ENCODE measurements around the gene PCSK4. TPM values are rescaled to one million over a fixed set of nuclear protein-coding genes. Genes with fewer than 3 reads are reported as not detected.
"Not testable (repeated sequence)": the region's sequence is repeated elsewhere in the genome, so short reads cannot be mapped to it uniquely, and the experiment has no call there.

Gene PCSK4
- total RNA-seq, 1 experiment from 2014 or later: 11.1 TPM

DNA sequence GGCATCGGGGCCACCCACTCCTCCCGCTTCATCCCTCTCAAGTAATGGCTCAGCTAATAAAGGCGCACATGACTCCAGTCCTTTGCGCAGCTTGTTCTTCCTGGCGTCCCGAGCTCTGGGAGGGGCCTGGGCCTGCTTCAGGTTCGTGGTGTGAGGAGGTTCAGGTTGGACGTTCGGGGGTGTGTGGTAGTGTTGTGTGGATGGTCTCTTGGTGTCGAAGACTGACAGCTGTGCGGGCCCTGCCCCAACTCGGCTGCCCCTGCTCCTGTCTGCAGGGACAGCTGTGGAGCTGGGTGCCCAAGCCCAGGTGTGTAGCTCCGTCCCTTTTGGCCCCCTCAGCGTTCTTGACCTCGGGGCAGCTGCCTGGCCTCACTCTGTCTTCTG is 49.7 kb downstream of the PCSK4 start:
- peak overlapping the region; percentile 98 for H3K9ac ChIP-seq (ENCODE audit: low read length)
- ChIA-PET POLR2A (no interaction called here), CTCF (no interaction called here), RAD21 (ENCODE audit: low non-redundant PET in 1 of 2, low total read pairs in 2 of 2, uncharacterized antibody in 2 of 2, unreplicated experiment in 2 of 2) (no interaction called here)
- DNase-seq (ENCODE audit: low read depth, low spot score) (no peak), ATAC-seq (no peak)
- BruUV-seq (replicated peaks): no TSS peak
- H3K27me3 ChIP-seq (ENCODE audit: insufficient read depth, low read length): no peaks in the 10 kb centered on the region
- peak overlapping the region in 1 of 2 experiments; percentile 7; a peak in 3 of 4 replicates for H3K4me3 ChIP-seq (replicated peaks in 1 of 2; ENCODE audit: low read depth in 1 of 2, low read length in 2 of 2)
- peaks cover 21% of the 10 kb centered on the region; the same call in 1 of the 2 replicates for H4K20me1 ChIP-seq (ENCODE audit: insufficient read depth)
- no peaks in the 10 kb centered on the region for H3K9me3 ChIP-seq (ENCODE audit: control insufficient read depth in 1 of 2, insufficient read depth in 1 of 2, low read depth in 1 of 2, low read length in 2 of 2)
- peaks cover 57 to 81% of the 10 kb centered on the region in 2 experiments for H3K4me1 ChIP-seq (ENCODE audit: control insufficient read depth in 1 of 2, insufficient read depth in 2 of 2, low read length in 2 of 2)
- H3K9me2 ChIP-seq (ENCODE audit: insufficient read depth): no peaks in the 10 kb centered on the region
- peaks cover 45% of the 10 kb centered on the region for H3K79me2 ChIP-seq (ENCODE audit: insufficient read depth, low read length)
- peak overlapping the region; percentile 93 for H3K4me2 ChIP-seq (ENCODE audit: low read length)
- no peak overlapping the region for H2AFZ ChIP-seq (ENCODE audit: low read depth, low read length, poor library complexity, severe bottlenecking)
- TF ChIP-seq POLR2AphosphoS5 (IDR thresholded peaks at IDR 0.05; ENCODE audit: low read depth, low read length) (0 out of 2 replicates have a peak, but pooled peaks have one; percentile 10), ZFX (IDR thresholded peaks at IDR 0.05) (no peak)
- H3K27ac ChIP-seq (ENCODE audit: low read depth, low read length): peak overlapping the region; percentile 82
- intact Hi-C loops (cut with micrococcal nuclease): no loop called here
- peaks cover 14 to 35% of the 10 kb centered on the region in 2 experiments for H3K36me3 ChIP-seq (ENCODE audit: control insufficient read depth in 1 of 2, insufficient read depth in 2 of 2, low read length in 2 of 2)

DNA sequence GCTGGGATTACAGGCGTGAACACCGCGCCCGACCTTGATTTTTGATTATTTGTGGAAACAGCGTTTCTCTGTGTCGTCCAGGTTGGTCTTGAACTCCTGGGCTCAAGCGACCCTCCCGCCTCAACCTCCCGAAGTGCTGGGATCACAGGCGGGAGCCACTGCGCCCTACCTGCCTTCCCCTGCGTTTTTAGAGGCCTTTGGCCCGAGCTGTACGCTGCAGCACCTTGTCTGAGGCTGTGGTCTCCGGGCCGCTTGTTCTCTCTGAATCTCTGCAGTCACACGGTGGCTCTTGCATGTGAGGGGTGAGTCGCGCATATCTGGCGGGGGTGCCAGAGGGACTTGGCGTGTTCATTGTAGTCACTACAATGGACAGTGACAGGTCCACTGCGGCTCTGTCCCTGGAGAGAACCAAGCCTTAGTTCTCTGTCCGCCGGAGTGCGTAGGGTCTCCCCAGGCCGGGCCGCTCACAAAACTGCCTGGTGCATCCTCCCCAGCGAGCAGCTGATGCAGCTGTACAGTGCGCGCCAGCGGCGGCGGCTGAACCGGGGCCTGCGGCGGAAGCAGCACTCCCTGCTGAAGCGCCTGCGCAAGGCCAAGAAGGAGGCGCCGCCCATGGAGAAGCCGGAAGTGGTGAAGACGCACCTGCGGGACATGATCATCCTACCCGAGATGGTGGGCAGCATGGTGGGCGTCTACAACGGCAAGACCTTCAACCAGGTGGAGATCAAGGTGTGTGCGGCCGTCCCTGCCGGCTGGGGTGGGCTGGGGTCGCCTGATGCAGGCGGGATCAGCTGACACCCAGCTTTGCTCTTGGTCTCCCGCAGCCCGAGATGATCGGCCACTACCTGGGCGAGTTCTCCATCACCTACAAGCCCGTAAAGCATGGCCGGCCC is 50.4 kb downstream of the PCSK4 start:
- H3K27me3 ChIP-seq (ENCODE audit: insufficient read depth, low read length); POLR2A ChIA-PET; ATAC-seq; DNase-seq (ENCODE audit: low read depth, low spot score); RAD21 ChIA-PET (ENCODE audit: low non-redundant PET in 1 of 2, low total read pairs in 2 of 2, uncharacterized antibody in 2 of 2, unreplicated experiment in 2 of 2); H2AFZ ChIP-seq (ENCODE audit: low read depth, low read length, poor library complexity, severe bottlenecking); H3K9me3 ChIP-seq (ENCODE audit: control insufficient read depth in 1 of 2, insufficient read depth in 1 of 2, low read depth in 1 of 2, low read length in 2 of 2); BruUV-seq (replicated peaks); intact Hi-C loops (cut with micrococcal nuclease); CTCF ChIA-PET; H3K9me2 ChIP-seq (ENCODE audit: insufficient read depth): not testable (repeated sequence)
- H3K36me3 ChIP-seq (ENCODE audit: control insufficient read depth in 1 of 2, insufficient read depth in 2 of 2, low read length in 2 of 2): peaks cover 18 to 35% of the 10 kb centered on the region in 2 experiments
- peaks cover 56 to 74% of the 10 kb centered on the region in 2 experiments for H3K4me1 ChIP-seq (ENCODE audit: control insufficient read depth in 1 of 2, insufficient read depth in 2 of 2, low read length in 2 of 2)
- H3K27ac ChIP-seq (ENCODE audit: low read depth, low read length): peak overlapping the region; percentile 82
- peaks cover 21% of the 10 kb centered on the region; the same call in 1 of the 2 replicates for H4K20me1 ChIP-seq (ENCODE audit: insufficient read depth)
- peak overlapping the region; percentile 98 for H3K9ac ChIP-seq (ENCODE audit: low read length)
- H3K79me2 ChIP-seq (ENCODE audit: insufficient read depth, low read length): peaks cover 45% of the 10 kb centered on the region
- peak overlapping the region; percentile 76 to 96 for H3K4me3 ChIP-seq (replicated peaks in 1 of 2; ENCODE audit: low read depth in 1 of 2, low read length in 2 of 2)
- H3K4me2 ChIP-seq (ENCODE audit: low read length): peak overlapping the region; percentile 93
